ENCODE measurements around the gene CASKIN1. TPM values are rescaled to one million over a fixed set of nuclear protein-coding genes. Genes with fewer than 3 reads are reported as not detected.

CASKIN1 gene
- total RNA-seq, 1 experiment from 2014 or later: 4.5 TPM

- no peak overlapping the region for H3K4me3 ChIP-seq (ENCODE audit: low read depth in 2 of 2, low read length in 2 of 2)
- DNase-seq (ENCODE audit: low read depth, low spot score) (no peak), ATAC-seq (no peak)
- ChIA-PET POLR2A (no interaction called here), CTCF (interaction anchor here (0.6 kb wide), 1 partner anchor 15 kb away, joined by 3 read pairs; no protein-coding TSS in a partner anchor)
- no peaks in the 10 kb centered on the region for H3K27me3 ChIP-seq (ENCODE audit: control insufficient read depth, insufficient read depth, low read length)
- TF ChIP-seq, protein P1, sequence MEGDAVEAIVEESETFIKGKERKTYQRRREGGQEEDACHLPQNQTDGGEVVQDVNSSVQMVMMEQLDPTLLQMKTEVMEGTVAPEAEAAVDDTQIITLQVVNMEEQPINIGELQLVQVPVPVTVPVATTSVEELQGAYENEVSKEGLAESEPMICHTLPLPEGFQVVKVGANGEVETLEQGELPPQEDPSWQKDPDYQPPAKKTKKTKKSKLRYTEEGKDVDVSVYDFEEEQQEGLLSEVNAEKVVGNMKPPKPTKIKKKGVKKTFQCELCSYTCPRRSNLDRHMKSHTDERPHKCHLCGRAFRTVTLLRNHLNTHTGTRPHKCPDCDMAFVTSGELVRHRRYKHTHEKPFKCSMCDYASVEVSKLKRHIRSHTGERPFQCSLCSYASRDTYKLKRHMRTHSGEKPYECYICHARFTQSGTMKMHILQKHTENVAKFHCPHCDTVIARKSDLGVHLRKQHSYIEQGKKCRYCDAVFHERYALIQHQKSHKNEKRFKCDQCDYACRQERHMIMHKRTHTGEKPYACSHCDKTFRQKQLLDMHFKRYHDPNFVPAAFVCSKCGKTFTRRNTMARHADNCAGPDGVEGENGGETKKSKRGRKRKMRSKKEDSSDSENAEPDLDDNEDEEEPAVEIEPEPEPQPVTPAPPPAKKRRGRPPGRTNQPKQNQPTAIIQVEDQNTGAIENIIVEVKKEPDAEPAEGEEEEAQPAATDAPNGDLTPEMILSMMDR (IDR thresholded peaks at IDR 0.05): no peak
- TF ChIP-seq POLR2AphosphoS5 (IDR thresholded peaks at IDR 0.05; ENCODE audit: low read depth, low read length) (no peak; the same call in 1 of the 2 replicates), SIN3A (IDR thresholded peaks at IDR 0.05; ENCODE audit: borderline replicate concordance, insufficient read depth, low read depth, low read length) (no peak), TCF7L2 (IDR thresholded peaks at IDR 0.05; ENCODE audit: low read depth, low read length) (no peak), REST (IDR thresholded peaks at IDR 0.05; ENCODE audit: insufficient read depth in 1 of 2, low read depth in 2 of 2, low read length in 1 of 2) (no peak)
- no peaks in the 10 kb centered on the region for H3K9me3 ChIP-seq (ENCODE audit: control insufficient read depth, insufficient read depth, low read depth, low read length)
- no peak overlapping the region for H3K27ac ChIP-seq (ENCODE audit: low read length)
- H3K36me3 ChIP-seq (ENCODE audit: control insufficient read depth, insufficient read depth, low read length): no peaks in the 10 kb centered on the region; the same call in 1 of the 2 replicates
- intact Hi-C loops (cut with micrococcal nuclease; ENCODE audit: unreplicated experiment) (no loop called here), in situ Hi-C loops (cut with HindIII; ENCODE audit: low pct_unique_long_range_greater_than_20kb, low sequenced_read_pairs) (no loop called here)
- H3K4me1 ChIP-seq (ENCODE audit: control insufficient read depth, insufficient read depth, low read length): peaks cover 8% of the 10 kb centered on the region
- no TSS peak for BruUV-seq (replicated peaks)
Measured at GRCh38 chr16:2237493-2238149, 41.2 kb upstream of the CASKIN1 start.

DNA sequence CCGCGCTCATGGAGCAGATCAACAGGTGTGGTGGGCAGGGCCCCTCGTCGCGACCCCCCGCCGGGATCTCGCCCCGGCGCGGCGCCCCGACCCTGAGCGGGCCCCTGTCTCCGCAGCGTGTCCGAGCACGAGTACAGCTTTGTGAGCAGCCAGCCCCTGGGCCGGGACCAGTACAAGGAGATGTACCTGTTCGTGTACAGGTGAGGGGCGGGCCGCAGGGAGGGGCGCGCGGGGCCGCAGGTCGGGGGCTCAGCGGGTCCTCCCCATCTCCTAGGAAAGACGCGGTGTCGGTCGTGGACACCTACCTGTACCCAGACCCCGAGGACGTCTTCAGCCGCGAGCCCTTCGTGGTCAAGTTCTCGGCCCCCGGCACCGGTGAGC lies 40.7 kb upstream of the CASKIN1 start:
- Histone ChIP-seq H3K9me3 (ENCODE audit: control insufficient read depth, insufficient read depth, low read depth, low read length) (no peaks in the 10 kb centered on the region), H3K27ac (ENCODE audit: low read length) (no peak overlapping the region), H3K4me3 (ENCODE audit: low read depth in 2 of 2, low read length in 2 of 2) (no peak overlapping the region), H3K27me3 (ENCODE audit: control insufficient read depth, insufficient read depth, low read length) (no peaks in the 10 kb centered on the region), H3K36me3 (ENCODE audit: control insufficient read depth, insufficient read depth, low read length) (no peaks in the 10 kb centered on the region; the same call in 1 of the 2 replicates), H3K4me1 (ENCODE audit: control insufficient read depth, insufficient read depth, low read length) (peaks cover 8% of the 10 kb centered on the region)
- intact Hi-C loops (cut with micrococcal nuclease; ENCODE audit: unreplicated experiment): no loop called here
- BruUV-seq (replicated peaks): no TSS peak
- in situ Hi-C loops (cut with HindIII; ENCODE audit: low pct_unique_long_range_greater_than_20kb, low sequenced_read_pairs): no loop called here
- no peak for DNase-seq (ENCODE audit: low read depth, low spot score)
- ATAC-seq: no peak
- CTCF ChIA-PET: interaction anchor here (0.6 kb wide), 1 partner anchor 15 kb away, joined by 3 read pairs; no protein-coding TSS in a partner anchor
- TF ChIP-seq, protein P1 (IDR thresholded peaks at IDR 0.05): no peak
- TF ChIP-seq TCF7L2 (IDR thresholded peaks at IDR 0.05; ENCODE audit: low read depth, low read length): no peak
- TF ChIP-seq REST (IDR thresholded peaks at IDR 0.05; ENCODE audit: insufficient read depth in 1 of 2, low read depth in 2 of 2, low read length in 1 of 2): no peak
- no peak for TF ChIP-seq SIN3A (IDR thresholded peaks at IDR 0.05; ENCODE audit: borderline replicate concordance, insufficient read depth, low read depth, low read length)
- TF ChIP-seq POLR2AphosphoS5 (IDR thresholded peaks at IDR 0.05; ENCODE audit: low read depth, low read length): no peak
- POLR2A ChIA-PET: no interaction called here

Measured in Panc1 (cell line).